ENCODE results near the gene FRMD5. TPM values are rescaled to one million over a fixed set of nuclear protein-coding genes. Genes with fewer than 3 reads are reported as not detected.
"Not testable (repeated sequence)": the region's sequence is repeated elsewhere in the genome, so short reads cannot be mapped to it uniquely, and the experiment has no call there.

Gene FRMD5
- polyA plus RNA-seq, 1 donor (not counting 4 experiments of a cell fraction or from before 2014, with no cell fraction given), result 7.3 TPM

DNA sequence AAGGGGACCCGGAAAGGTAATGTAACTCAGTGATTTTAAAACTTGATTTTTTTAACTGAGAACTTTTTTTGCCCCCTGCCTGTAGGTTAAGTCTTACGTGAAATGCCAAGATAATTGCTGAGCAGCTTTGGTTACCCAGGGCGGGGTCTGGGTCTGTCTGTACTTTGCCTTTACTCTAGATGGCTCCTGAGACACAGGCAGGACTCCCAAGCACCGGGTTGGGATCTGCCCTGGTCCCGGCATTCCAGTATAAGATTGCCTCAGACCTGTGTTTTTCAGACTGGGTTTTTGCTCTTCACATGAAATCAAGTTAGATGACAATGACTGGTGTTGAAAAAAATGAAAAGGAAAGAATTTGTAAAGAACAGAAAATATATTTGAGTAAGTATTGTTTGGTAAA lies 328.0 kb downstream of the FRMD5 start:
- Histone ChIP-seq H2AFZ (ENCODE audit: control insufficient read depth, low read length) (no peak overlapping the region), H3K36me3 (ENCODE audit: control insufficient read depth in 2 of 2, extremely low read depth in 1 of 2, insufficient read depth in 2 of 2, low read length in 2 of 2) (peaks cover 4 to 5% of the 10 kb centered on the region in 2 experiments), H3K9me3 (ENCODE audit: control insufficient read depth, low read depth, low read length) (no peaks in the 10 kb centered on the region), H3K9ac (ENCODE audit: control insufficient read depth, extremely low read depth, insufficient read depth, low read length) (no peak overlapping the region), H3K4me3 (ENCODE audit: control insufficient read depth in 2 of 3, extremely low read depth in 1 of 3, insufficient read depth in 2 of 3, low read depth in 1 of 3, low read length in 3 of 3) (no peak overlapping the region), H3K79me2 (ENCODE audit: control insufficient read depth, insufficient read depth, low read length) (no peaks in the 10 kb centered on the region), H3K4me1 (ENCODE audit: control insufficient read depth, extremely low read depth, insufficient read depth, low read length) (no peaks in the 10 kb centered on the region), H4K20me1 (ENCODE audit: control insufficient read depth, extremely low read depth, insufficient read depth, low read length) (no peaks in the 10 kb centered on the region), H3K27me3 (ENCODE audit: control insufficient read depth, extremely low read depth, insufficient read depth, low read length) (no peaks in the 10 kb centered on the region), H3K27ac (ENCODE audit: control insufficient read depth, insufficient read depth, low read length) (no peak overlapping the region), H3K4me2 (ENCODE audit: control insufficient read depth, extremely low read depth, insufficient read depth, low read depth, low read length) (no peak overlapping the region), H3K9me1 (ENCODE audit: control insufficient read depth, extremely low read depth, insufficient read depth, low read length) (no peaks in the 10 kb centered on the region)
- TF ChIP-seq, protein P1, sequence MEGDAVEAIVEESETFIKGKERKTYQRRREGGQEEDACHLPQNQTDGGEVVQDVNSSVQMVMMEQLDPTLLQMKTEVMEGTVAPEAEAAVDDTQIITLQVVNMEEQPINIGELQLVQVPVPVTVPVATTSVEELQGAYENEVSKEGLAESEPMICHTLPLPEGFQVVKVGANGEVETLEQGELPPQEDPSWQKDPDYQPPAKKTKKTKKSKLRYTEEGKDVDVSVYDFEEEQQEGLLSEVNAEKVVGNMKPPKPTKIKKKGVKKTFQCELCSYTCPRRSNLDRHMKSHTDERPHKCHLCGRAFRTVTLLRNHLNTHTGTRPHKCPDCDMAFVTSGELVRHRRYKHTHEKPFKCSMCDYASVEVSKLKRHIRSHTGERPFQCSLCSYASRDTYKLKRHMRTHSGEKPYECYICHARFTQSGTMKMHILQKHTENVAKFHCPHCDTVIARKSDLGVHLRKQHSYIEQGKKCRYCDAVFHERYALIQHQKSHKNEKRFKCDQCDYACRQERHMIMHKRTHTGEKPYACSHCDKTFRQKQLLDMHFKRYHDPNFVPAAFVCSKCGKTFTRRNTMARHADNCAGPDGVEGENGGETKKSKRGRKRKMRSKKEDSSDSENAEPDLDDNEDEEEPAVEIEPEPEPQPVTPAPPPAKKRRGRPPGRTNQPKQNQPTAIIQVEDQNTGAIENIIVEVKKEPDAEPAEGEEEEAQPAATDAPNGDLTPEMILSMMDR (optimal IDR thresholded peaks at IDR 0.05 in 1 of 3, IDR thresholded peaks at IDR 0.05 in 1 of 3, conservative IDR thresholded peaks at IDR 0.05 in 1 of 3; ENCODE audit: extremely low read depth in 1 of 3, insufficient read depth in 2 of 3, low read length in 3 of 3), result no peak
- TF ChIP-seq EZH2 (IDR thresholded peaks at IDR 0.05; ENCODE audit: low read length), result no peak
- DNase-seq (ENCODE audit: low read depth, low spot score) (no peak), FAIRE-seq (no peak)
- dilution Hi-C loops (cut with MboI; ENCODE audit: extremely low pct_ligation_motif_present, low sequenced_read_pairs), result no loop called here

DNA sequence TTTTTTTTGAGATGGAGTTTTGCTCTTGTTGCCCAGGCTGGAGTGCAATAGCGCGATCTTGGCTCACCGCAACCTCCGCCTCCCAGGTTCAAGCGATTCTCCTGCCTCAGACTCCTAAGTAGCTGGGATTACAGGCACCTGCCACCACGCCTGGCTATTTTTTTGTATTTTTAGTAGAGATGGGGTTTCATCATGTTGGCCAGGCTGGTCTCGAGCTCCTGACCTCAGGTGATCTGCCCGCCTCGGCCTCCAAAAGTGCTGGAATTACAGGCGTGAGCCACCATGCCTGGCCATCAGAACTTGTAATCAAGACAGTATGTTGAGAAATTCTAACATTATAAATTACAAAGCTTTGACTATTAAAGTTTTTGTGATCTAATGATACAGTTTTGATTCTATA lies 328.4 kb downstream of the FRMD5 start:
- DNase-seq (ENCODE audit: low read depth, low spot score); H3K9me3 ChIP-seq (ENCODE audit: control insufficient read depth, low read depth, low read length); H3K9ac ChIP-seq (ENCODE audit: control insufficient read depth, extremely low read depth, insufficient read depth, low read length); H3K27me3 ChIP-seq (ENCODE audit: control insufficient read depth, extremely low read depth, insufficient read depth, low read length); H3K79me2 ChIP-seq (ENCODE audit: control insufficient read depth, insufficient read depth, low read length); H4K20me1 ChIP-seq (ENCODE audit: control insufficient read depth, extremely low read depth, insufficient read depth, low read length); FAIRE-seq; H3K9me1 ChIP-seq (ENCODE audit: control insufficient read depth, extremely low read depth, insufficient read depth, low read length); H3K4me2 ChIP-seq (ENCODE audit: control insufficient read depth, extremely low read depth, insufficient read depth, low read depth, low read length); H3K27ac ChIP-seq (ENCODE audit: control insufficient read depth, insufficient read depth, low read length); H3K36me3 ChIP-seq (ENCODE audit: control insufficient read depth in 2 of 2, extremely low read depth in 1 of 2, insufficient read depth in 2 of 2, low read length in 2 of 2); H2AFZ ChIP-seq (ENCODE audit: control insufficient read depth, low read length); H3K4me1 ChIP-seq (ENCODE audit: control insufficient read depth, extremely low read depth, insufficient read depth, low read length); dilution Hi-C loops (cut with MboI; ENCODE audit: extremely low pct_ligation_motif_present, low sequenced_read_pairs); H3K4me3 ChIP-seq (ENCODE audit: control insufficient read depth in 2 of 3, extremely low read depth in 1 of 3, insufficient read depth in 2 of 3, low read depth in 1 of 3, low read length in 3 of 3): not testable (repeated sequence)

DNA sequence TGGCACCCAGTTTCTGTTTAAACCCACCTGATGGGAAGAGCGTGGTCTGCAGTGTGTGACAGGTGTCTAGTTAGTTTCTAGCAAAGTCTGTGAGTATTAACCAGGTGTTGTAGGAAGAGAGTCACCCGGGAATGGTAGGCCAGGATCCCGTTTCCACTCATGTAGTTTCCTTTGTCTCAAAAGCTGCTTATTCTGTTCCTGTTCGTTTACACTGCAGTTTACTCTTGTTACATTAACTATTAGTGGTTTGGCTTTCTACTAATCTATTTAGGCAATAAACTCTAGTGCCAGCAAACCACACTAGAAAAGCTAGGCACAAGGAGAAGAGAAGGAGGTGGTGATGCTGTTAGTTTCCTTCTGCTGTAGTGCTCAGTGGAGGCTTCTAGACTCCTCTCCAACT lies 335.5 kb downstream of the FRMD5 start:
- TF ChIP-seq, protein P1 (optimal IDR thresholded peaks at IDR 0.05 in 1 of 3, IDR thresholded peaks at IDR 0.05 in 1 of 3, conservative IDR thresholded peaks at IDR 0.05 in 1 of 3; ENCODE audit: extremely low read depth in 1 of 3, insufficient read depth in 2 of 3, low read length in 3 of 3), result no peak
- TF ChIP-seq EZH2 (IDR thresholded peaks at IDR 0.05; ENCODE audit: low read length), result no peak
- no peak overlapping the region for H3K9ac ChIP-seq (ENCODE audit: control insufficient read depth, extremely low read depth, insufficient read depth, low read length)
- H2AFZ ChIP-seq (ENCODE audit: control insufficient read depth, low read length), result no peak overlapping the region
- H3K4me1 ChIP-seq (ENCODE audit: control insufficient read depth, extremely low read depth, insufficient read depth, low read length), result no peaks in the 10 kb centered on the region
- no peak for FAIRE-seq
- no peak overlapping the region for H3K4me3 ChIP-seq (ENCODE audit: control insufficient read depth in 2 of 3, extremely low read depth in 1 of 3, insufficient read depth in 2 of 3, low read depth in 1 of 3, low read length in 3 of 3)
- H4K20me1 ChIP-seq (ENCODE audit: control insufficient read depth, extremely low read depth, insufficient read depth, low read length), result no peaks in the 10 kb centered on the region
- H3K4me2 ChIP-seq (ENCODE audit: control insufficient read depth, extremely low read depth, insufficient read depth, low read depth, low read length), result no peak overlapping the region
- peaks cover 0 to 4% of the 10 kb centered on the region in 2 experiments for H3K36me3 ChIP-seq (ENCODE audit: control insufficient read depth in 2 of 2, extremely low read depth in 1 of 2, insufficient read depth in 2 of 2, low read length in 2 of 2)
- dilution Hi-C loops (cut with MboI; ENCODE audit: extremely low pct_ligation_motif_present, low sequenced_read_pairs), result no loop called here
- no peaks in the 10 kb centered on the region for H3K27me3 ChIP-seq (ENCODE audit: control insufficient read depth, extremely low read depth, insufficient read depth, low read length)
- no peaks in the 10 kb centered on the region for H3K9me3 ChIP-seq (ENCODE audit: control insufficient read depth, low read depth, low read length)
- H3K79me2 ChIP-seq (ENCODE audit: control insufficient read depth, insufficient read depth, low read length), result no peaks in the 10 kb centered on the region
- H3K9me1 ChIP-seq (ENCODE audit: control insufficient read depth, extremely low read depth, insufficient read depth, low read length), result no peaks in the 10 kb centered on the region
- H3K27ac ChIP-seq (ENCODE audit: control insufficient read depth, insufficient read depth, low read length), result no peak overlapping the region
- DNase-seq (ENCODE audit: low read depth, low spot score), result no peak

All from keratinocyte (primary cell).